Measurements from ENCODE around the gene GAB3.
"Not testable (repeated sequence)": the region's sequence is repeated elsewhere in the genome, so short reads cannot be mapped to it uniquely, and the experiment has no call there.

GAB3 gene

DNA sequence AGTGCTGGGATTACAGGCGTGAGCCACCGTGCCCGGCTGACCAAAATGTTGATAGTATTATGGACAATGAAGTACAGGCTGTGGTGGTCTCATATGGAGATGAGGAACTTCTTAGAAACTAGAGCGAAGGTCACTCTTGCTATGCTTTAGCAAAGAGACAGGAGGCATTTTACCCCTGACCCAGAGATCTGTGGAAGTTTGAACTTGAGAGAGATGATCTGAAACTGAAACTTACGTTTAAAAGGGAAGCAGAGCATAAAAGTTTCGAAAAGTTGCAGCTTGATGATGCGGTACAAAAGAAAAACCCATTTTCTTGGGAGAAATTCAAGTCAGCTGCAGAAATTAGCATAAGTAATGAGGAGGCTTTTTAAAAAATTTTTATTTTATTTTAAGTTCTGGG, 89.0 kb downstream of the GAB3 start:
- no peaks in the 10 kb centered on the region for H3K4me1 ChIP-seq (ENCODE audit: control insufficient read depth, low read depth, low read length)
- no peak overlapping the region for H3K27ac ChIP-seq (ENCODE audit: low read length)
- H3K9ac ChIP-seq (ENCODE audit: low read length), result no peak overlapping the region
- H3K36me3 ChIP-seq (ENCODE audit: control insufficient read depth, low read depth, low read length), result no peaks in the 10 kb centered on the region
- no peak overlapping the region for H3K4me3 ChIP-seq (ENCODE audit: low read length)
- no peaks in the 10 kb centered on the region for H3K27me3 ChIP-seq (ENCODE audit: control insufficient read depth, insufficient read depth, low read length)
- peaks cover 3% of the 10 kb centered on the region for H3K9me3 ChIP-seq (ENCODE audit: control insufficient read depth, low read depth, low read length)

GRCh38 chrX:154661170-154661569, 89.7 kb downstream of the GAB3 start:
- Histone ChIP-seq H3K9ac (ENCODE audit: low read length) (no peak overlapping the region), H3K4me1 (ENCODE audit: control insufficient read depth, low read depth, low read length) (no peaks in the 10 kb centered on the region), H3K4me3 (ENCODE audit: low read length) (no peak overlapping the region), H3K27me3 (ENCODE audit: control insufficient read depth, insufficient read depth, low read length) (no peaks in the 10 kb centered on the region), H3K27ac (ENCODE audit: low read length) (no peak overlapping the region), H3K36me3 (ENCODE audit: control insufficient read depth, low read depth, low read length) (no peaks in the 10 kb centered on the region), H3K9me3 (ENCODE audit: control insufficient read depth, low read depth, low read length) (peaks cover 3% of the 10 kb centered on the region)

DNA sequence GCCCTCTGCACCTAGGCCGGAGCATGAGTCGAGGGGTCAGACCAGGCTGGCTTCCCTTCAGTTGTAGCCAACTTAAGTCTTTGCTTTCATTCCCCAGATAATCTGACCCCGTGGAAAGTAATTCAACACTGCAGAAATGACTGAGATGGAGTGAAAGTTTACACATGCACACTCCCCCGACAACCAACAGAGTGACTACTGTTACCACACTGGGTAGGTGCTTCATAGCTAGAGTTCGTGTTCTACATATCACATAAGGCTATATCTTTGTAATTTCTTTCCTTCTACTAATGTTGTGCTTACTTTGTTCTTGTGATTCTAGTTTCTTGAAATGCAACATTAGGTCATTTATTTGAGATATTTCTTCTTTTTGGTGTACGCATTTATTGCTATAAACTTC, 90.3 kb downstream of the GAB3 start:
- H3K9me3 ChIP-seq (ENCODE audit: control insufficient read depth, low read depth, low read length), result peaks cover 3% of the 10 kb centered on the region
- no peak overlapping the region for H3K4me3 ChIP-seq (ENCODE audit: low read length)
- H3K27me3 ChIP-seq (ENCODE audit: control insufficient read depth, insufficient read depth, low read length), result no peaks in the 10 kb centered on the region
- no peaks in the 10 kb centered on the region for H3K36me3 ChIP-seq (ENCODE audit: control insufficient read depth, low read depth, low read length)
- no peaks in the 10 kb centered on the region for H3K4me1 ChIP-seq (ENCODE audit: control insufficient read depth, low read depth, low read length)
- no peak overlapping the region for H3K27ac ChIP-seq (ENCODE audit: low read length)
- H3K9ac ChIP-seq (ENCODE audit: low read length), result no peak overlapping the region

DNA sequence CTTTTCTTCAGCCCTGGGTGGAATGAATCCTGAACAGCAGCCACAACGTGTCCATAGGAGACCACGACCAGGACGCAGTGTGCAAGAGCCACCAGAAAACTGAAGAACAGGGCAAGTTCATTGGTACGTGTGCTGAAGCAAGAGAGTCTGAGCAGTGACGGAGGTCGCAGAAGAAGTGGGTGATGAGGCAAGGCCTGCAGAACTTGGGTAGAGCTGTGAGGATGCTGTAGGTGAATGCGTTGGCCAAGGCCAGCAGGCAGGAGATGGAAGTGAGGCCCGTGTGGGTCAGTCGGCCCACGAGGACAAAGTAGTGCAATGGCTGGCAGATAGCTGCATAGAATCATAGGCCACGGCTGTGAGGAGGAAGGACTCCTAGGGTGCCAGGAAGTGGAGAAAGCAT, 91.9 kb downstream of the GAB3 start:
- H3K27ac ChIP-seq (ENCODE audit: low read length), result no peak overlapping the region
- no peak overlapping the region for H3K4me3 ChIP-seq (ENCODE audit: low read length)
- no peaks in the 10 kb centered on the region for H3K9me3 ChIP-seq (ENCODE audit: control insufficient read depth, low read depth, low read length)
- no peak overlapping the region for H3K9ac ChIP-seq (ENCODE audit: low read length)
- H3K4me1 ChIP-seq (ENCODE audit: control insufficient read depth, low read depth, low read length), result no peaks in the 10 kb centered on the region
- no peaks in the 10 kb centered on the region for H3K36me3 ChIP-seq (ENCODE audit: control insufficient read depth, low read depth, low read length)
- no peaks in the 10 kb centered on the region for H3K27me3 ChIP-seq (ENCODE audit: control insufficient read depth, insufficient read depth, low read length)

DNA sequence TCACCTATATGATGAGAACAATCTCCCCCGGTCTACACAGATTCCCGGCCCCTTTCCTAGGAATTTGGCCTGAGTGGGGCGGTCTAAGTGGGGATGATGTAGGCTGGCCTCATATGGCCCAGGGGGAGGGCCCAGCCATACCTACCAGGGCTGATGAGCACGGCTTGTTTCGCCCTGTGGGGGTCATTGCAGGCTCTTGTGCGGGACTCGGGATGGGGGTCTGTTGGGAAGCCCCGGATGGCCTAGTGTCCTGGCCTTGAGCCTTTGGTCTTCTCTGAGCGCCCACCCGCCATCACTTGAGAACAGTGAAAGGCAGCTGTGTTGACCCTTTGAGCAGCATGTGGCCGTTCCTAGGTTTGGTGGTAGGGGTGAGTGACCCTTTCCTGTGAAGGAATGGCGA, 92.7 kb downstream of the GAB3 start:
- Histone ChIP-seq H3K27ac (ENCODE audit: low read length) (no peak overlapping the region), H3K9me3 (ENCODE audit: control insufficient read depth, low read depth, low read length) (no peaks in the 10 kb centered on the region), H3K4me3 (ENCODE audit: low read length) (no peak overlapping the region), H3K36me3 (ENCODE audit: control insufficient read depth, low read depth, low read length) (no peaks in the 10 kb centered on the region), H3K9ac (ENCODE audit: low read length) (no peak overlapping the region), H3K4me1 (ENCODE audit: control insufficient read depth, low read depth, low read length) (no peaks in the 10 kb centered on the region), H3K27me3 (ENCODE audit: control insufficient read depth, insufficient read depth, low read length) (no peaks in the 10 kb centered on the region)

- no peaks in the 10 kb centered on the region for H3K27me3 ChIP-seq (ENCODE audit: control insufficient read depth, insufficient read depth, low read length)
Observed at GRCh38 chrX:154657226-154657805, 93.6 kb downstream of the GAB3 start.

DNA sequence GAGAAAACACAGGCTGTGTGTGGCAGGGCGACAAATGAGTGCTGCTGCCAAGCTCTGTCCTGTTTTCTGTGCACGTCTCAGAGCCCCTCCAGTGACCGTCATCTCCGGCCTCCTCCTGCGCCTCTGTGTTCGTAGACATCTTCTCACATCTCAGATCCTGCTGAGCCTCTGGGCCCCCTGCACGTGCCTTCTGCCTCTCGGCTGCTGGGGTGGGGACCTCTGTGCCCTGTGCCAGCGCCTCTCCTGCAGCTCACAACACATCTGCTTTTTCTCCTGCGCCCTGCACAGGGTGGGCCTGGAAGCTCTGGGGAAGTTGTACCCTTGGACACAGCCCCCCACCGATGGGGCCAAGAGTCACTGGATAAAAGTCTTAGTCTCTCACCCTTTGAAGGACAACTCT, 95.1 kb downstream of the GAB3 start:
- Histone ChIP-seq H3K9me3 (ENCODE audit: control insufficient read depth, low read depth, low read length) (no peaks in the 10 kb centered on the region), H3K36me3 (ENCODE audit: control insufficient read depth, low read depth, low read length) (no peaks in the 10 kb centered on the region), H3K4me3 (ENCODE audit: low read length) (no peak overlapping the region), H3K27me3 (ENCODE audit: control insufficient read depth, insufficient read depth, low read length) (no peaks in the 10 kb centered on the region), H3K9ac (ENCODE audit: low read length) (no peak overlapping the region), H3K4me1 (ENCODE audit: control insufficient read depth, low read depth, low read length) (no peaks in the 10 kb centered on the region), H3K27ac (ENCODE audit: low read length) (no peak overlapping the region)

More at GRCh38 chrX:154657226-154657805, 93.6 kb downstream of the GAB3 start:
- no peaks in the 10 kb centered on the region for H3K4me1 ChIP-seq (ENCODE audit: control insufficient read depth, low read depth, low read length)
- no peak overlapping the region for H3K4me3 ChIP-seq (ENCODE audit: low read length)
- H3K36me3 ChIP-seq (ENCODE audit: control insufficient read depth, low read depth, low read length), result no peaks in the 10 kb centered on the region
- no peak overlapping the region for H3K27ac ChIP-seq (ENCODE audit: low read length)
- no peak overlapping the region for H3K9ac ChIP-seq (ENCODE audit: low read length)
- no peaks in the 10 kb centered on the region for H3K9me3 ChIP-seq (ENCODE audit: control insufficient read depth, low read depth, low read length)

DNA sequence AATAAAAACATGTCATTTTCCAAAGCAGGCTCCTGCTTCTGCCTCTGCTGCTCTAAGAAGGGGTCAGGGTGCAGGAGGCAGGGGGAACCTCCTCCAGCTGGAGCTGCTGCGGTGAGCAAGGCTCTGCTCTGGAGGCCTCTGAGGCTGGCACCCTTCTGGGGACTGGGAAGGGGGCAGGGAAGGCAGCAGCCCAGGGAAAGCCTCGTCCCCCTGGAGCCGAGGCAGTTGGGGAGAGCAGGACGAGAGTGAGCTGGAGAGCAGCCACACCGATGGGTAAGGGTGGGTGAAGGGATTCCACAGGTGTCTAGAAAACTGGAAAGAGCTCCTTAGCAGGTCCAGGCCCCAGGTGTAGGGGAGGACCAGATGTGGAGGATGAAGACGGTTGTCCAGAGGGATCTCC, 95.5 kb downstream of the GAB3 start:
- Histone ChIP-seq H3K9ac (ENCODE audit: low read length) (no peak overlapping the region), H3K9me3 (ENCODE audit: control insufficient read depth, low read depth, low read length) (no peaks in the 10 kb centered on the region), H3K4me3 (ENCODE audit: low read length) (no peak overlapping the region), H3K27ac (ENCODE audit: low read length) (no peak overlapping the region), H3K27me3 (ENCODE audit: control insufficient read depth, insufficient read depth, low read length) (no peaks in the 10 kb centered on the region), H3K4me1 (ENCODE audit: control insufficient read depth, low read depth, low read length) (no peaks in the 10 kb centered on the region), H3K36me3 (ENCODE audit: control insufficient read depth, low read depth, low read length) (no peaks in the 10 kb centered on the region)

- no peak overlapping the region for H3K27ac ChIP-seq (ENCODE audit: low read length)
- H3K27me3 ChIP-seq (ENCODE audit: control insufficient read depth, insufficient read depth, low read length), result no peaks in the 10 kb centered on the region
- H3K4me3 ChIP-seq (ENCODE audit: low read length), result no peak overlapping the region
- H3K4me1 ChIP-seq (ENCODE audit: control insufficient read depth, low read depth, low read length), result no peaks in the 10 kb centered on the region
- peaks cover 2% of the 10 kb centered on the region for H3K9me3 ChIP-seq (ENCODE audit: control insufficient read depth, low read depth, low read length)
- no peak overlapping the region for H3K9ac ChIP-seq (ENCODE audit: low read length)
- H3K36me3 ChIP-seq (ENCODE audit: control insufficient read depth, low read depth, low read length), result no peaks in the 10 kb centered on the region
Observed at GRCh38 chrX:154654925-154655324, 96.0 kb downstream of the GAB3 start.

- Histone ChIP-seq H3K4me3 (ENCODE audit: low read length) (no peak overlapping the region), H3K9ac (ENCODE audit: low read length) (no peak overlapping the region), H3K36me3 (ENCODE audit: control insufficient read depth, low read depth, low read length) (no peaks in the 10 kb centered on the region), H3K27ac (ENCODE audit: low read length) (no peak overlapping the region), H3K4me1 (ENCODE audit: control insufficient read depth, low read depth, low read length) (no peaks in the 10 kb centered on the region), H3K9me3 (ENCODE audit: control insufficient read depth, low read depth, low read length) (peaks cover 4% of the 10 kb centered on the region), H3K27me3 (ENCODE audit: control insufficient read depth, insufficient read depth, low read length) (no peaks in the 10 kb centered on the region)
Observed at GRCh38 chrX:154654372-154654771, 96.5 kb downstream of the GAB3 start.

DNA sequence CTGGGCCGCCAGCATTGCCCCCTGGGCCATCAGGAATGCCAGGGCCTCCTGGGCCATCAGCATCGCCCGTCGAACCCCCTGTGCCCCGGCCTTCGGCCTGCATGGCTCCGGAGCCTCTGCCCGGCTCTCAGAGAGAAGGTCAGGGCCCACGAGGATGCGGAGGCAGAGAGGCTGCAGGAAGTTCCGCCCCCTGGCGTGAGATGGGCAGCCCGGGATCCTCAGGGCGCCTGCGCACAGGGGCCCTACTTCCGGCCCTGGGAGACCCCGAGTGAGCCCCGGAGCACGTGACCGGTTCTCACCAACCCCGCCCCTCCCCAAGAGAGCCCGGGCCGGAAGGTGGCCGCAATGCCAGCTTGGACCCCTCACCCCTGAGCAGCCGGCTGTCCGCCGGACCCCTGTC, 97.5 kb downstream of the GAB3 start, which contains the start of gene CTAG2:
Gene CTAG2, minus strand, starts transcription at position 167 of the 400 bp plus-strand sequence. Its CDS starts 64 bp downstream, at position 103.
- not testable (repeated sequence) for H3K9me3 ChIP-seq (ENCODE audit: control insufficient read depth, low read depth, low read length); H3K27ac ChIP-seq (ENCODE audit: low read length); H3K9ac ChIP-seq (ENCODE audit: low read length); H3K27me3 ChIP-seq (ENCODE audit: control insufficient read depth, insufficient read depth, low read length); H3K36me3 ChIP-seq (ENCODE audit: control insufficient read depth, low read depth, low read length); H3K4me1 ChIP-seq (ENCODE audit: control insufficient read depth, low read depth, low read length); H3K4me3 ChIP-seq (ENCODE audit: low read length)

- Histone ChIP-seq H3K36me3 (ENCODE audit: control insufficient read depth, low read depth, low read length) (no peaks in the 10 kb centered on the region), H3K9ac (ENCODE audit: low read length) (no peak overlapping the region), H3K4me1 (ENCODE audit: control insufficient read depth, low read depth, low read length) (no peaks in the 10 kb centered on the region), H3K9me3 (ENCODE audit: control insufficient read depth, low read depth, low read length) (peaks cover 4% of the 10 kb centered on the region), H3K27me3 (ENCODE audit: control insufficient read depth, insufficient read depth, low read length) (no peaks in the 10 kb centered on the region), H3K27ac (ENCODE audit: low read length) (no peak overlapping the region), H3K4me3 (ENCODE audit: low read length) (no peak overlapping the region)
Observed at GRCh38 chrX:154653048-154653401, 97.9 kb downstream of the GAB3 start.
